Stimulated activated CD4-positive, alpha-beta T cell treated with anti-CD3 and anti-CD28 coated beads, TNF-alpha, amount 100 ng/mL, for 48 hours (primary cell): ENCODE data around the gene NUP54.
A peak's percentile ranks its signal among the peaks of the same experiment; 100 is the strongest.

Experiments used
- DNase-seq, 3 donors: peaks; one replicate each; pipeline ENCODE4 v3.0.0-alpha.2; 2020; ENCODE audit warnings: low read depth in 3 of 3

The NUP54 gene, protein sequence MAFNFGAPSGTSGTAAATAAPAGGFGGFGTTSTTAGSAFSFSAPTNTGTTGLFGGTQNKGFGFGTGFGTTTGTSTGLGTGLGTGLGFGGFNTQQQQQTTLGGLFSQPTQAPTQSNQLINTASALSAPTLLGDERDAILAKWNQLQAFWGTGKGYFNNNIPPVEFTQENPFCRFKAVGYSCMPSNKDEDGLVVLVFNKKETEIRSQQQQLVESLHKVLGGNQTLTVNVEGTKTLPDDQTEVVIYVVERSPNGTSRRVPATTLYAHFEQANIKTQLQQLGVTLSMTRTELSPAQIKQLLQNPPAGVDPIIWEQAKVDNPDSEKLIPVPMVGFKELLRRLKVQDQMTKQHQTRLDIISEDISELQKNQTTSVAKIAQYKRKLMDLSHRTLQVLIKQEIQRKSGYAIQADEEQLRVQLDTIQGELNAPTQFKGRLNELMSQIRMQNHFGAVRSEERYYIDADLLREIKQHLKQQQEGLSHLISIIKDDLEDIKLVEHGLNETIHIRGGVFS

DNA sequence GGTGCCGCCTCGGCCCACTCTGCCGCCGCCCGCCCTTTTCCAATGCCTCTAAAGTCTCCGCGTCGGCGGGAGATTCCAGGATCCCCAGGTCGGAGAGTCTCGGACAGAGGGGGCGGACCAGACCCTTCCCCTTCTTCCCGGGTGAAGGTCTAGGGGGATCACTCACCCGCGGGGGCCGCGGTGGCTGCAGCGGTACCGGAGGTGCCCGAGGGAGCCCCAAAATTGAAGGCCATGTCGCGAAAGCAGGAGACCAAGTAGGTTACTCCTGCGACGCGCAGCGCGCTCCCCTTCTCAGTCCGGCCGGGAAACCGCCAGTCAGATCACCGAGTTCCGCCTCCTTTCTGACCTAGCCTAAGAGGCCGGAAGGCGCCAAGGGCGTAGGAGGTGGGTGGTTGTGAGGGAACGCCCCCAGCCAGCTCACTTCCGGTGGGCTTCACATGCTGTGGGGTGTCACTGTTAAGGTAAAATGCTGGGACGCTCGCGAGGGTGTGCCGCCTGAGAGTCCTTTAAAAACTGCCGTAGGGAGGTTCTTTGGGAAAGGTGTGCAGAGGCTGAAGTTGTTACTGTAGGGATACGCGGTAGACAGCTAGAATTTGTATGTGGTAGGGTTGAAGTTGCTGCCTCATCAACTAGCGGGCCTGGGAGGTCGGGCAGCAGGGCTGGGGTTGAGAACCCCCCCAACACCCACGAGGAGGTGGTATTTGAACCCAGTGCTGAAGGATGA, at the start of gene NUP54:
TSS of gene NUP54 (minus strand) at position 256 of the 724 bp plus-strand sequence. CDS start at position 233, 23 bp downstream.
- peak; percentile 91 to 92 (median 92) for DNase-seq

DNA sequence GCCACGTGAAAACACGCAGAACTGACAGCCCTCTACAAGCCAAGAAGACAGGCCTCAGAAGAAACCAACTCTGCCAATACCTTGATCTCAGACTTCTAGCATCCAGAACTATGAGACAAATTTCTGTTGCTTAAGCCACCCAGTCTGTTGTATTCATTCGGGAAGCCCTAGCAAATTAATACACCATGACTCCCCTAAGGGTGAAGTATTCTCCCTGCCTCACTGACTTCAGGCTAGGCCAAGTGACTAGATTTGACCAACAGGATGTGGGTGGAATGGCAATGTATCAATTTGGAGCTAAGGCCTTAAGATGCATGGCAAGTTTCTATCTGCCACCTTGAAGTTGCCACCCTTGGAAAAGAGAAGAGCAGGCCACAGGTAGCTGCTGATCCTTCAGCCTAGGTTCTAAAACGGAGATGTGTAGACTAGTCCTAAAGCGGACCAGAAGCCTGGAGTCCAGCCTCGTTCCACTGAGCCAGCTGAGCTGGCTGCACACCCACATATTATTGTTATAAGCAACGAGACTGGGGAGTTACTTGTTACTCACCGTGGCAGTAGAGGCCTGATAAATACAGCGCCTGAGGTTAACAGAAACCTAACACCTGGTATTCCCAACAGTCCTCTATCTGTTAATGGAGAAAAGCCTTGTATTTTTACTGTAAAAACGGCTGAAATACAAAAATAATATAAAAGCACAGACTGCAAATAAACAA, 49.0 kb upstream of the NUP54 start:
- no peak for DNase-seq

DNA sequence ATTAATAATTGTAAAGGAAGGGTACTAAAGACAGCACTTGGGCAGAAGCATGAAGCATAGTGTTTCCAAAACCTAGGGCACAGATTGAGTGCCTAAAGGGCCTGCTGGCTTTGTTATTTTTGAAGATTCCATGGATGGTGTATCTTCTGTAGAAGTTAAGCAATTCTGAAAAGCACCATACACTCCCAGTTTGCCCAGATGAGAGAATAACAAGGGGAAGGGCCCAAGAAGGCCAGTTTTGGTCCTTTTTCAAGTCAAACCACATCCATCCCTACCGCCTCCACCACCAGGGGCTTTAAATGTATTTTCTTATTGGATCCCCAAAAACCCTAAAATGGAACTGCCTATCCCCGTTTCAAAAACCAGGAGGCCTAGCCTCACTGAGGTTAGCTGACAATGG, 48.2 kb upstream of the NUP54 start:
- no peak for DNase-seq

DNA sequence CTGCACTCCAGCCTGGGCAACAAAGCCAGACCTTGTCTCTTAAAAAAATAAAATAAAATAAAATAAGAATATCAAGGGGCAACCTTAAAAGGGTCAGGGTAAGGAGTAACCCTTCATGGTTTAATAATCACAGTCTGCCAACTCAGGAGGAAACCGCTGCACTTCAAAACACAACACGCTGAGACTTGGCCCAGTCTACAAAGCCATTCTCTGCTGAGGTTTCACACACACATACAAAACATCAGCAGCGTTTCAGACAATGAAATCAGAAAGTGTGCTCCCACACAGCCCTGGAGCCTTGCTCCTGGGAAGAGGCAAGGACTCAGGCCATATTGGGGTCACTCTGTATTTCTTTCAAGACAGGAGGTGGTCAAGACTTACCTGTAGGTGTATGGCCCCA, 47.1 kb upstream of the NUP54 start:
- DNase-seq = no peak

DNA sequence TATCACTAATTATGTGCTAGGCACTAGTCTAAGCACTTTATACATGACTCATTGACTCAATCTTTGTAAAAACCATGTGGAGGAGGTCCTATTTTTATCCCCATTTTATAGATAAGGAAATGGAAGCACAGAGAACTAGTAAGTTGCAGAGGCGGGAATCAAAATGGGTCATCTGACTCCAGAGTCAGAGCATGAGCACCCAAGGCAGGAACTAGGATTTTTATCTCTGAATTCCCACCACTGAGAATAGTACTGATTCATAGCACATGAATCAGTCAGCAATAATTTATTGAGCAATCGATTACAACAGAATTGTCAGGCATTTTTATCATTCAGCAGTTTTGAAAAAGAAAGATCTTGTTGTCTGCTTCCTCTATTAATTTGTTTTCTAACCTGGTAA, 46.1 kb upstream of the NUP54 start:
- DNase-seq = no peak

DNA sequence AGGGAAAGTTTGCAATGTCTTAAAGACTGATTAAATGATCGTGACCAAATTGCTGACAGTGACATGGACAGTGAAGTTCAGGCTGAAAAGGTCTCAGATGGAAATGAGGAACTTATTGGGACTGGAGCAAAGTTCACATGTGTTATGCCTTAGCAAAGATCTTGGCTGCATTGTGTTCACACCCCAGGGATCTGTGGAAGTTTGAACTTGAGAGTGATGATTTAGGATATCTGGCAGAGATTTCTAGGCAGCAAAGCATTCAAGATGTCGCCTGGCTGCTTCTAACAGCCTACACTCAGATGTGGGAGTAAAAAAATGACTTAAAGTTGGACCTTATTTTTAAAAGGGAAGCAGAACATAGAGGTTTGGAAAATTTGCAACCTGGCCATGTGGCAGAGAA, 44.0 kb upstream of the NUP54 start:
- DNase-seq = no peak

DNA sequence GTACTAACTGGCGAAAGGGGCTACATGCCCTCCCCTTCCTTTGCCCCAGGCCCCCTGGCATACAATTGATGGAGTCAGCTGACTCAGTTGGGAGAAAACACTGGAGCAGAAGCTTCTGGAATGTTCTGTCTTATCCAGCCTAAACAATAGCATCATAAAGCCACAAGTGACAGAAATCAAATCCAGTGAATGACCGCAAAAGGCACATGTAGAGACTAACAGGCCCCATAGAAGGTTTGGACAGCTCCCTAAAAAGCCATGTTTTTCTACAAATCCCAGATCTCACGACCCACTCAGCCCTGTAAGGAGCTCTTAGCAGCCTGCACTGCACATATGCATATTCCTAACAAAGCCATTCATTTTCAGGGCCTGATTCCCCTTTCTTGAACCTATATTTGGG, 40.4 kb upstream of the NUP54 start:
- no peak for DNase-seq

DNA sequence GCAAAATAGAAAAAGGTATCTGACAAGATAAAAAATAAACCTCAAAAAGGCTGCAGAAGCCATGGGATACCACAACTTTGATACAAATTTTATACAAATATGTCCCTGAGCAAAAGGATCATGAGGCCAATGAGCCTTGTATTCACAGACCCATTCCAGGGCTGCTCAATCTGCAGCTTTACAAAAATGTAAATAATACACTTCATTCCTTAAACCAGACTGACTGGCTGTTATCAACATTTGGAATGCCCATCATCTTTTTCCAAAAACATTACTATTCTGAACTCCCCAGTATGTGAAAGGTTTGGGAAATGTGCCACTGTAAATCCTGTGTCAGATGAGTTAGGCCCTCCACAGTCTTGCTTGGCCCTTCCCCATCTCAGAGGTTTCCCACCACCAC, 40.0 kb upstream of the NUP54 start:
- DNase-seq = no peak

DNA sequence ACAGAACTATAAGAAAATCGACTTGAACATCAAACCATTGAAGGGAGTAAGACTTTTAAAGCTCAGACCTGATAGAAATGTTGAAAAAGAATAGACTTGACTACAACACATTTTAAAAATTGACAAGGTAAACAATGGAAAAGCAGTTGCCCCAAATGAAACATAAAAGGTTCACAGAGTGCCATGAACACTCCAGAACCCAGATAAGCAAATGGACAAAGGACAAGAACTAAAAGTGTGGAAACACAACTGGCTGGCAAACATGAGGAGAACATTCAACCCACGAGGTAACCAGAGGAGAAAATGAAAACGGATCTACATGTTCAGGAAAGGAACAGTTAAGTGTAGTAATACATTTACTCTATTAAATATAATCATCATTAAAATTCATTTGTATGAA, 39.0 kb upstream of the NUP54 start:
- no peak for DNase-seq

DNA sequence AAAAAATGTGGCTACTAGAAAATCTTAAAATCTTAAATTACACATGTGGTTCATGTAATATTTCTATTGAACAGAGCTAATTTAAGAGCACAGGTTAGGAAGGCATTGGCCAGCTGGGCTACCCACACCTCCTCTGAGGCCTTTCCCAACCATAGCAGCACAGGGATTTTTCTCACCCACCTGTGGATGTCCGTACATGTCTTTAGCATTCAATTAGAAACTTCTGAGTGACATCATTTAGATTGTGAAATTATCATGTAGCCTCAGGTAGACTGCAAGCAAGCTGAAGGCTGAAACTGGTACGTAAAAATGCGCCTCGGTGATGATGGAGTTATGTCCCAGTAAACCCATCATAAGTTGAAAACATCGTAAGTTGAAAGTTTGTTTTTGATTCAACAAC, 34.3 kb upstream of the NUP54 start:
- no peak for DNase-seq

DNA sequence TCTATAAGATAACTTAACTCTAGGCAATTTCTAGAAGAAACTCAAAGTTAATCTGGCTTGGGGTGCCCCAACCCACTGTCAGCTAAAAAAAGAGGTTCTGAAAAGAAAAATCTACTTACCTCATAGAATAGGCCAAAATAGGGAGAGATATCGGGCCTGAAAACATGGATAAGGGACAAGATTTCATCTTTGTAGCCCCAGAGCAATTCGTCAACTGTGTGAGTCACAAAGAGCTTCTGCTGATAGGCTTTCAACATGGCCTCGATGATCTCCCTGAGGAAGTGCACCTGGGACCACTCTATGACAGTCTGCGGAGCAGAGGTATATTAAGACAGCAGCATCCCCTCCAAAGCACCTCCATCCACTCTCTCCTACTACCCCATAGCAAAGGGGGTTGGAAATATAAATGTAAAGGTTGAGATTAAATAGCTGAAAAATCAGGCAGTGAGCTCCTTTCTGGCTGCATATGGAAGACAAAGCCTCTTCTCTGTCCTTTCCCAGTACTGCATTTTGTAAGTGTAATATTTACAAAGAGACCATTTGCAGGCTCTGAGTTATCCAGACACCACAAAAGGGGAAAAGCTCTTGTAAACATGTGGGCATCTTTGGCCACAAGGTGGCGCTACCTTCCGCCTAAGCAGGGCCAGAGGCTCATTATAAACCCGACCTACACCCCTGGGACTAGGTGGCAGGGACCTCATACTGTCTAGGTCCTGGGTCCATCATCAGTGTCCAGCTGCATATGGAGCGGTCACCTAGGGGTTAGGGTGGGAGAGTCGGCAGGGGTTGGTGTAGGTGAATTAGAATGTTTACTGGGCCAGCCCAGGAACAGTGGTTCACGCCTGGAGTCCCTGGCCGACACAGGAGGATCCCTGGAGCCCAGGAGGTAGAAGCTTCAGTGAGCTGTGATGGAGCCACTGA, 31.5 kb upstream of the NUP54 start:
- peak; percentile 66 to 82 (median 75) for DNase-seq

DNA sequence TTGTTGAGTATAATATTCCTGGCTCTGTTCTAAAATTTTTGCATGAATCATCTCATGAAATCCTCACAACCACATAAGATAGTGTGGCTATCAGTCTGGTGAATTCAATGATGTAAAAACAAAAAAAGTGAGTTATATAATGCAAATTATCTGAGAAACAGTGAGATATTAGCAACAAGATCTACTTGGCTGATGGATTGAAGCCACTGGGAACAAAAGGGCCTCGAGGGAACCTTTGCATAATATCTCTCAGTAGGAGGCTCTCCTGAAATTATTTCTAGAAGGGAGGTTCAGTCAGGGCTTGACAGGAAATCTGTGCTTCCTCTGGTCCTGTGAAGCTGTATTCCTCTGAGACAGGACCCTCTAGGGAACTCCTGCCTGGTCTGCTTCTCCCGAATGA, 30.1 kb upstream of the NUP54 start:
- no peak for DNase-seq

DNA sequence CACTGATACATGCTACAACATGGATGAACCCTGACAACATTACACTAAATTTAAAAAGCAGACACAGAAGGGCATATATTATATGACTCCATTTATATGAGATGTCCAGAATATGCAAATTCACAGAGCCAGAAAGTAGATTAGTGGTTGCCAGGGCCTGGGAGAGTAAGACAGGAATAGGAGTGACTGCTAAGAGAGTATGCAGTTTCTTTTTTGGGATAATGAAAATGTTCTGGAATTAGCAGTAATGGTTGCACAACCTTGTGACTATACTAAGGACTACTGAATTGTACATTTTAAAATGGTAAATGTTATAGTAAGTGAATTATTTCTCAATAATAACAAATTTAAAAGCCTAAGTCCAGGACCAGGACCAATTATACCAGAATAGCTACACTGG, 29.5 kb upstream of the NUP54 start:
- no peak for DNase-seq

DNA sequence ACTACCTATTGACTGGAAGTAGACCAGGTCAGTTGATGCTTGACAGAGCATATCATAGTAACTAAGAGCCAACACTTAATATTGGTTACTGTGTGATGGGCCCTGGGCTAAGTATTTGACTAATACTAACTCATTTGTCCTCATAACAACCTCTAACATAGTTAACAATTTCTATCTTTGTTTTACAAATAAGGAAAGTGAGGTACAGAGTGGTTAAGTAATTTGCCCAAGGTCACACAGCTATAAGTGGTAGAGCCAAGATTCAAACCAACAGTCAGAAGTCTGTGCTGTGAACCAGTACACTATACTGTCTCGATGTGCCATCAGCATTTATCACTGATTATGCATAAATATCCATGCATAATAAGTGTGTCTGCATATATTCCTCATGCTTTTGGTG, 27.1 kb upstream of the NUP54 start:
- no peak for DNase-seq

DNA sequence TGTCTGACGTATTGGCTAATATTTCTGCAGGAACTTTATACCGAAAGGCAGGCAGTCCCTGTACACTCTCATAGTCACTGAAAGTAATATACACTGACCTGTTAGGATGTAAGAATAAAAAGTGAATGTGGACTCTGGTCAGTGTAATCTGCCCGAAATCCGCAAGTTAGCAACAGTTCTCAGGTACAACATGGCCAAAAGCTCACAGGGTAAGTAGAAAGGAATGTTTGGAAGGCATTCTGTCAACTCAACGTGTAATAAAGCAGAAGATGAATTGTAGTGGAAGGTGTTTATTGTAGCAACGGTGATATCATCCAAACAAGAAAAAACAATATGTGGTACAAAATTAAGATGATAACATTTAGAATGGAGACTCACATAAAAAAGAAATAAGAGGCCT, 26.0 kb upstream of the NUP54 start:
- no peak for DNase-seq

DNA sequence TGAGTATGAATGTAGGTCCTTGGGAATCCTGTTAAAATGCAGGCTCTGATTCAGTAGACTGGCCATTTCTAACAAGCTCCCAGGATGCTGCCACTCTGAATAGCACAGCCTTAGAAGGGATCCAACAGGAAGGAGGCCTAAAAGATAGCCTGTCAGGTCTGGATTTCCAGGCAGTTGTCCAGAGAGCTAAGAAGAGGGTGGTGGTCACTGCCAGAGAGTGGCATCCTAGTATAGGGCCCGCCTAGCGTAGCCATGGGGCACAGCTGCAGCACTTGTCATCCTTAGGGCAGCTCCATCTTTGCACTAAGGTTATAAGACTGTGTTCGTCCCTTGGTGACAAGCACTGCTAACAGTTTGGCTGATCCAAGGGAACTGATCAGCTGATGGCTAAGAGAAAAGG, 20.5 kb upstream of the NUP54 start:
- DNase-seq = no peak

DNA sequence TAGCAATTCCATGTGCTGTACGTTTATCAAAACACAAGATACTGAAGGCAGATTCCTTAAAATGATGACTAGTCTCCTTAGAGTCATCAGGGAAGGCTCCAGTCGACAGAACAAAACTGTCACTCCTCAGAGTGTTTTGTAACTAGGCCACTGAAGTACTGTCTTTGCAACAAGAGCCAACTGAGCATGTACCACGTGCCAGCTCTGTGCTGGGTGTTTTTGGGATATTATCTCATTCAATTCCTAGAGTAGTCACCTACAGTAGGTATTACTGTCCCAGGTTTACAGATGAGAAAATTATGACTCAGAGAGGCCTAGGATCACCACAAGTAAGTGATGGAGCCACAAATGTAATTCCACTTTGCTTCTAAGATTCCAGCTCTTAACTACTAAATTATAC, 18.3 kb upstream of the NUP54 start:
- no peak for DNase-seq

DNA sequence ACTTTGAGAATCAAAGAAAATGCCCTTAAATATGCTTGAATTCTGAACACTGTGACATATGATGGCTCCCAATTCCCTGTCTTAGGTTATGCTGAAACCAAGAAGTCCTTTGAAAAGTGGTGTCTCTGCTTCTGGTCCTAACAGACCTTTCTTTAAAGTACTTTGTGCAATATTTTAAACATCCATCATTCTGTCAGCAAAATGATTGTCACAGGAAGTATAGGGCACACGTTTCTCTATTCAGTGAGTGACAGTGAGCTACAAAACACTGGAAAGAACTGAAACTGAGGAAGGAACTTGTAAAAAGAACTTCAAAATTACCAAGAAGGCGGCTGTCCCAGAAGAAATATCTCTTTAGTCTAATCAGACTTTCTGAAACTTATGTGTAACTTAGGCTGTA, 12.2 kb upstream of the NUP54 start:
- no peak for DNase-seq

DNA sequence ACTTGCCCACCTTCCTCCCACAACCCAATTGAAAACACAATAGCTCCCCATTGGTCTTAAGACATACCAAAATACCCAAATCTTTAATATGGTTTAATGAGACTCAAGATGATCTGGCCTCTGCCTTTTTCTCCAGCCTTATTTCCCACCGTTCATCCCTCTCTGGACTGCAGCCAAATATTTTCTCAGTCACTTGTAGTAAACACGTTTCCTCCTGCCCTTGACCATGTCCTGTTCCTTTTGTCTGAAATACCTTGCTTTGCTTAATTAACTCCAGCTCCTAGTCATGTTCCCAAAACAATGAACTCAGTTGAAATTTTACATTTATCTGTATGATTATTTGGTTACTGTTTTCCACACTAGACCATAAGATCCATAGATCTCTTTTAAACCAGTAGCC, 8.4 kb upstream of the NUP54 start:
- no peak for DNase-seq

DNA sequence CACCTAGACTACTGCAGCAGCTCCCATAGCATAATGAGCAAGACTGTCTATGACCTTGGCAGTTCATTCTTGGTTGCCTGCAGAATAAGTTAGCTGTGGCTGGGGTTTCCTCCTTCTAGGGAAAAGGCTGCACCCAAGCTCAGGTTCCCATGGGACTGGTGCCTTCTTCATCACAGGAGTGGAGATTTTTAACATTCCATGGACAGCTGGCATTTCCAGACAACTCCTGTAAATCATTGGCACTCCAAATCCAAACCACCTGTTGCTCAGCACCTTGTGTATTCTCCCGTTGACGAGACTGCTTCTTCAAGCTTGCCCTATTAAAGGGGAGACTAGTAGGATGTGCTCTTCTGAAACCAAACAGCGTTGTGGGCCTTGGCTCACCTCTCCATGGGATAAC, 7.8 kb upstream of the NUP54 start:
- DNase-seq = no peak

DNA sequence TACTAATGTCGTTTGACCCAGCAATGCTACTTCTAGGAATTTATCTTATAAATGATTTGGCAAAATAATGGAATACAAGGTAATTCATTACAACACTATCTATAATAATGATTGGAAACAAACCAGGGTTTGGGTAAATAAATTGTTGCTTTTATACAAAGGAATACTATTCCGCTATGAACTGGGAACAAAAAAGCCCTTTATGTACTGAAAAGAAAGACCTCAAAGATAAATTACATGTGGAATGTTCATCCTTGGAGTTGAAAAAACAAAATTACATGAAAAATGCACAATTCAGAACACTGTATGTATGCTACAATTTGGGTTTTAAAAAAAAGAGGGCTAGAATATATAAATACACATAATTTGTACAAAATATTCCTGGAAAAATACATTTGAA, 5.2 kb upstream of the NUP54 start:
- no peak for DNase-seq
